K562 (cell line): ENCODE measurements around the gene MLLT1. TPM values are rescaled to one million over a fixed set of nuclear protein-coding genes. Genes with fewer than 3 reads are reported as not detected.

Source experiments
- ATAC-seq: fragments of 200-7000 bp; cut with Tn5 transposase; 3 replicates; pipeline ENCODE4 v1.9.1; 2020; ENCODE audit warnings: moderate library complexity
- BruUV-seq: library from RNA; stranded (reverse); fragments of 400-500 nt; replicated peaks from 2 replicates; lab custom pipeline; 2021; lab: Mats Ljungman, UMichigan
- CTCF ChIA-PET: fragments of 300-600 bp; formaldehyde crosslinking; extraction: SDS; loops from one replicate; lab custom pipeline; 2021; ENCODE audit warnings: low intra/inter-chr PET ratio; lab: Yijun Ruan, JAX
- POLR2A ChIA-PET: fragments of 300-600, 350-650 bp; sonication (Branson Sonifier 250); formaldehyde crosslinking; extraction: SDS; loops from one replicate; lab custom pipeline; 2021; ENCODE audit warnings: antibody characterized with exemption, inconsistent platforms; lab: Yijun Ruan, JAX
- DNase-seq, 4 experiments: peaks; one replicate each; pipeline versions ENCODE4 v3.0.0 to v3.0.0-alpha.2; 2011 to 2018; ENCODE audit warnings: low spot score in 3 of 4, mixed read lengths in 3 of 4; ENCODE audit errors: extremely low read depth in 1 of 4
- FAIRE-seq: peaks from 2 replicates; lab custom pipeline; 2011; peaks lifted over from hg19 to GRCh38; lab: Jason Lieb, UNC
- H2AFZ ChIP-seq: 2 replicates; pipeline ENCODE4 v1.6.0; 2011; ENCODE audit warnings: low read depth, low read length, control low read depth, inconsistent platforms
- H3K27ac ChIP-seq: fragments of 200-600 bp; 3 replicates; pipeline ENCODE4 v1.8.0; 2011; ENCODE audit warnings: low read depth, mild to moderate bottlenecking, control low read depth, inconsistent platforms, low read length, moderate library complexity, mixed read lengths; ENCODE audit errors: extremely low read depth
- H3K27me3 ChIP-seq, 2 experiments: fragments of 300-600 bp in 1 of 2; 2 replicates in 1 of 2; 3 replicates in 1 of 2; pipeline versions ENCODE4 v1.6.0 to v1.8.0; 2011; ENCODE audit warnings: inconsistent platforms in 2 of 2, low read length in 2 of 2, mild to moderate bottlenecking in 1 of 2, mixed read lengths in 1 of 2, moderate library complexity in 1 of 2; ENCODE audit not compliant: control insufficient read depth in 2 of 2, insufficient read depth in 2 of 2
- H3K36me3 ChIP-seq: fragments of 300-600 bp; 3 replicates; pipeline ENCODE4 v1.8.0; 2011; ENCODE audit warnings: mild to moderate bottlenecking, low read length, inconsistent platforms; ENCODE audit not compliant: control insufficient read depth, insufficient read depth
- H3K4me1 ChIP-seq, 2 experiments: fragments of 200-600 bp in 1 of 2; replicated peaks in 1 of 2; 2 replicates in 1 of 2; 3 replicates in 1 of 2; pipeline versions ENCODE4 v1.5.1 to v1.8.0; 2011; ENCODE audit warnings: inconsistent platforms in 2 of 2, low read length in 2 of 2, mild to moderate bottlenecking in 1 of 2, mixed read lengths in 1 of 2, moderate library complexity in 1 of 2; ENCODE audit not compliant: control insufficient read depth in 2 of 2, insufficient read depth in 2 of 2
- H3K4me2 ChIP-seq: 2 replicates; pipeline ENCODE4 v1.6.1; 2011; ENCODE audit warnings: low read length, control low read depth, inconsistent platforms, mixed read lengths; ENCODE audit not compliant: insufficient read depth
- H3K4me3 ChIP-seq: fragments of 200-600 bp; sonication (generic), shearing (Covaris generic); 2 replicates; pipeline ENCODE4 v1.5.1; 2016; ENCODE audit warnings: control low read depth, inconsistent platforms
- H3K79me2 ChIP-seq: fragments of 200-600 bp; 3 replicates; pipeline ENCODE4 v1.8.0; 2011; ENCODE audit warnings: low read length, inconsistent platforms; ENCODE audit not compliant: control insufficient read depth, insufficient read depth
- H3K9ac ChIP-seq, 2 experiments: 2 replicates each; pipeline versions ENCODE4 v1.6.0 to v1.6.1; 2011; ENCODE audit warnings: low read depth in 2 of 2, low read length in 2 of 2, control low read depth in 1 of 2, inconsistent platforms in 1 of 2, mild to moderate bottlenecking in 1 of 2, mixed read lengths in 1 of 2; ENCODE audit not compliant: insufficient read depth in 1 of 2
- H3K9me1 ChIP-seq: one replicate; pipeline ENCODE4 v1.6.0; 2011; ENCODE audit warnings: inconsistent platforms, mild to moderate bottlenecking, low read length, moderate library complexity; ENCODE audit not compliant: control insufficient read depth, insufficient read depth
- H3K9me3 ChIP-seq: replicated peaks from 2 replicates; pipeline ENCODE4 v1.5.1; 2011; ENCODE audit warnings: low read depth, low read length, inconsistent platforms; ENCODE audit not compliant: control insufficient read depth, insufficient read depth
- H4K20me1 ChIP-seq: replicated peaks from 2 replicates; pipeline ENCODE4 v1.6.1; 2011; ENCODE audit warnings: low read length, inconsistent platforms, mixed read lengths; ENCODE audit not compliant: control insufficient read depth, insufficient read depth
- ARID3B ChIP-seq: fragments of 250-450 bp; sonication (Bioruptor Pico); IDR thresholded peaks from 2 replicates; pipeline ENCODE4 v1.4.0; 2020; ENCODE audit warnings: borderline replicate concordance
- CREB1 ChIP-seq, 2 experiments: sonication (generic) in 1 of 2; formaldehyde crosslinking in 1 of 2; IDR thresholded peaks; 2 replicates each; pipeline versions ENCODE4 v1.6.1 to v1.8.0; 2012 to 2022; ENCODE audit warnings: inconsistent platforms in 1 of 2, mild to moderate bottlenecking in 1 of 2, missing genetic modification reagents in 1 of 2, moderate library complexity in 1 of 2
- DNMT1 ChIP-seq: fragments of 450-650 bp; IDR thresholded peaks from 2 replicates; pipeline ENCODE4 v1.6.1; 2016; ENCODE audit warnings: antibody characterized with exemption, mild to moderate bottlenecking
- HMBOX1 ChIP-seq: sonication (generic); IDR thresholded peaks from 2 replicates; pipeline ENCODE4 v1.6.1; 2016
- MIER1 ChIP-seq: fragments of 450-650 bp; IDR thresholded peaks from 2 replicates; pipeline ENCODE4 v1.6.1; 2016; ENCODE audit warnings: antibody characterized with exemption, mild to moderate bottlenecking, low read depth
- MYNN ChIP-seq, 2 experiments: sonication (generic); formaldehyde crosslinking in 1 of 2; IDR thresholded peaks; 2 replicates each; pipeline versions ENCODE4 v1.5.0 to v1.6.1; 2016 to 2020; ENCODE audit warnings: antibody characterized with exemption in 1 of 2, missing genetic modification reagents in 1 of 2
- NR2F6 ChIP-seq: fragments of 450-650 bp; formaldehyde crosslinking; IDR thresholded peaks from 2 replicates; pipeline ENCODE4 v1.4.0; 2020; ENCODE audit warnings: mild to moderate bottlenecking
- NRF1 ChIP-seq, 2 experiments: fragments of 450-650 bp; IDR thresholded peaks in 1 of 2; conservative IDR thresholded peaks in 1 of 2; 2 replicates each; pipeline ENCODE4 v1.6.1; 2014; ENCODE audit warnings: mild to moderate bottlenecking in 2 of 2
- POLR2G ChIP-seq: fragments of 200-400 bp; formaldehyde crosslinking; IDR thresholded peaks from 2 replicates; pipeline ENCODE4 v1.6.1; 2017; ENCODE audit warnings: low read depth, mild to moderate bottlenecking, antibody characterized with exemption, low read length, moderate library complexity
- TAL1 ChIP-seq: fragments of 450-650 bp; IDR thresholded peaks from 2 replicates; pipeline ENCODE4 v1.6.1; 2016; ENCODE audit warnings: mild to moderate bottlenecking
- ZFX ChIP-seq: sonication (generic); formaldehyde crosslinking; IDR thresholded peaks from 2 replicates; pipeline ENCODE4 v1.8.0; 2022; ENCODE audit warnings: mild to moderate bottlenecking, missing genetic modification reagents, moderate library complexity
- ZNF592 ChIP-seq: fragments of 450-650 bp; IDR thresholded peaks from 2 replicates; pipeline ENCODE4 v1.6.1; 2017; ENCODE audit warnings: antibody characterized with exemption, mild to moderate bottlenecking
- WGBS: fragments of 100-300 bp; shearing (Covaris generic); methylation state at CpG from one replicate; pipeline ENCODE4 v1.1.6; 2016; ENCODE audit warnings: low coverage, mixed read lengths; ENCODE audit not compliant: insufficient coverage; ENCODE audit errors: missing lambda C conversion rate; 5-methylcytosine and 5-hydroxymethylcytosine counted together
- in situ Hi-C: fragments of 300-500 bp; cut with MboI; formaldehyde crosslinking; loops from 4 replicates; pipeline ENCODE4 v1.15.0; 2018; ENCODE audit warnings: inconsistent platforms, mixed read lengths
- intact Hi-C: fragments of 100-400 bp; cut with micrococcal nuclease; formaldehyde crosslinking; loops from 2 replicates; pipeline ENCODE4 v1.14.2; 2022
- polyA plus RNA-seq, 8 experiments: library from polyadenylated mRNA; depleted of rRNA in 4 of 8; stranded (reverse) in 5 of 8; unstranded in 3 of 8; fragments of >200 nt; fragmentation: Nextera tagmentation in 2 of 8; fragmentation: Illumina TruSeq in 1 of 8; extraction: Ambion mirVana in 2 of 8; extraction: Trizol in 1 of 8; gene quantifications; 2 replicates each; pipeline versions ENCODE4 v1.2.1 to v1.2.3, GENCODE V29; 2011 to 2014; ENCODE audit warnings: inconsistent platforms in 1 of 8, missing spikeins in 1 of 8
- total RNA-seq, 7 experiments: library from RNA; depleted of rRNA in 6 of 7; stranded (reverse); fragments of >200 nt in 6 of 7; fragmentation: Illumina TruSeq in 2 of 7; extraction: Trizol in 2 of 7; gene quantifications; 2 replicates each; pipeline versions ENCODE4 v1.2.1 to v1.2.3, GENCODE V29; 2011 to 2021; ENCODE audit warnings: low replicate concordance in 1 of 7

MLLT1 gene
- total and polyA plus RNA-seq, 9 of the 15 experiments (the other 6 are each of a cell fraction or from before 2014, with no cell fraction given) = 0.23 to 63.5 (median 15.4) TPM

DNA sequence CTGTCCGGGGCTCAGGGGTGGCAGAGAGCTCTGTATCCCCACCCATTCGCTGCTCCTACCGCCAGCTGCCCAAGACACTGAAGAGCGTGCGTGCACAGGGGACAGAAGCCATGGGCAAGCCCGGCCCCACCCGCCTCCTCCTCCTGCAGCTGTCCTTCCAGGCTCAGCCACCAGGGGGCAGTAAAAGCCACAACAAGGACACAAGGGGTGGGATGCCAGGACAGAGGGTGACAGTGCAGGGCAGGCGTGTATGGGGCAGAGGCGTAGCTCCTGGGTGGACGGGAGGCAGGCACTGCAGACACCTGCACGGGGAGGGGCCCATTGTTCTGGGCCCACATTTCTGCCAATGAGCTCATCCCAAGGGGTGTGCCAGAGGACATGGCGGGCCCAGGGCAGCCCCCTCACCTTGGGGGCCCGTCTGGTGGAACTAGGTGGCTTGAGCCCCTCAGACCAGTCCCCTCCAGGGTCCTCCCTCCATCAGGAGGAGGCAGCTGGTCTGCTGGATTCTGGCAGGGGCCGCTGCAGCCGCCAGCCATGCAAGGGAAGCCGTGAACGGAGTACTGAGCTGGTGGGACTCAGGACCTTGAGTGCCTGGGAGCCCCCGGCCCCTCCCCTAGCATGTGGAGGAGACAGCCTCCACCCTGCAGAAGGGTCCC is 61.2 kb downstream of the MLLT1 start (continued):
- no peak for TF ChIP-seq ARID3B (CRISPR knock-in tag)
- no peak for TF ChIP-seq MIER1
- no peak for TF ChIP-seq HMBOX1
- no peak for TF ChIP-seq TAL1
- TF ChIP-seq, all 486 proteins: peak for 39

DNA sequence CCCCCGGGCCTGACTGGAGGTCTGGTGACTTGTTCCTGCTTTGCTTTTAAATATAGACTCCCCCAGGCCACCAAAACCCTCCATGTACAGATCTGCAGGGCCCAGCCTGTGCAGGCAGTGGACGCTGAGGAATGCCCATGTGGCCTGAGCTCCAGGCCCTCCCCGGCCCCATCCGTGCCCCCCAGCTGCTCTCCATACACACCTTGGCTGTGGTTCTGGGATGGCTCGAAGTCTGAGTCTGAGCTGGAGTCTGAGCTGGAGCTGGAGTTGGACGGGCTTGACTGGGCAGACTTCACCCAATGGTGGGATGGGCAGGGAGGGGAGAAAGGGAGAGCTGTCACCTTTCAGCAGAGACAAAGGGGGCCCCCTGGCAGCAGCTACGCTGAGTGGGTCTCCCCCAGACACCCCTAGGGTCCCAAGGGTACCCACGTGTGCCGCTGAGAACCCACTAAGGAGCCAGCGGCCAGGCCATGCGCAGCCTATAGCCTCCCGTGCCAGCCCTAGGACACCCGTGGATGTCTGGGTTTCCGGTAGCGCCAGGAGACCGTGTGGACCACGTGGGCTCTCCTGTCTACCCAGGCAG is 61.9 kb downstream of the MLLT1 start:
- no peaks in the 10 kb centered on the region for H3K27me3 ChIP-seq
- ChIA-PET CTCF (interaction anchor here (0.6 to 2.8 kb wide), 3 partner anchors 137 to 712 kb away, joined by 3 to 16 read pairs (median 5); no protein-coding TSS in a partner anchor), POLR2A (interaction anchor here (0.8 to 1.3 kb wide), 2 partner anchors 19 to 53 kb away, joined by 3 to 5 read pairs; no protein-coding TSS in a partner anchor)
- H3K9me3 ChIP-seq = no peaks in the 10 kb centered on the region
- no peak overlapping the region for H3K4me3 ChIP-seq
- WGBS = 88% methylated on average over 8 of the region's 17 CpGs
- peak overlapping the region in 1 of 2 experiments; percentile 83; a peak in 2 of 4 replicates for H3K9ac ChIP-seq
- in situ Hi-C loops = no loop called here
- DNase-seq = no peak
- no peak overlapping the region for H3K4me2 ChIP-seq
- peaks cover 68% of the 10 kb centered on the region; the same call in 1 of the 3 replicates for H3K36me3 ChIP-seq
- ATAC-seq = no peak
- H3K4me1 ChIP-seq = peaks cover 15 to 72% of the 10 kb centered on the region in 2 experiments
- no peak overlapping the region; the same call in 2 of the 3 replicates for H3K27ac ChIP-seq
- no peaks in the 10 kb centered on the region for H3K9me1 ChIP-seq
- no peaks in the 10 kb centered on the region; the same call in none of the 2 replicates for H4K20me1 ChIP-seq
- no peak for FAIRE-seq
- H3K79me2 ChIP-seq = peaks cover 6% of the 10 kb centered on the region
- intact Hi-C loops = loop anchor here (5.0 kb wide), 2 partner anchors 64 to 79 kb away; no protein-coding TSS in a partner anchor
- BruUV-seq = no TSS peak
- H2AFZ ChIP-seq = no peak overlapping the region
- TF ChIP-seq MYNN (IDR thresholded peaks at IDR 0.05) (no peak), MYNN (CRISPR knock-in tag; IDR thresholded peaks at IDR 0.05) (no peak), ZNF592 (no peak), CREB1 (IDR thresholded peaks at IDR 0.05) (no peak), CREB1 (CRISPR knock-in tag; IDR thresholded peaks at IDR 0.05) (peak; percentile 4; the same call in 1 of the 2 replicates), DNMT1 (no peak), NR2F6 (CRISPR knock-in tag) (no peak), POLR2G (0 out of 2 replicates have a peak, but pooled peaks have one; percentile 7), NRF1 (conservative IDR thresholded peaks at IDR 0.05 in 1 of 2, IDR thresholded peaks at IDR 0.05 in 1 of 2) (no peak), ZFX (CRISPR knock-in tag) (0 out of 2 replicates have a peak, but pooled peaks have one; percentile 8)
